ENCODE measurements around the gene OR2B6. TPM values are rescaled to one million over a fixed set of nuclear protein-coding genes. Genes with fewer than 3 reads are reported as not detected.

Gene OR2B6
- total and polyA plus RNA-seq, 2 of the 13 experiments (the other 11 are each of a cell fraction or from before 2014, with no cell fraction given): 1.2 TPM; not detected in 1

DNA sequence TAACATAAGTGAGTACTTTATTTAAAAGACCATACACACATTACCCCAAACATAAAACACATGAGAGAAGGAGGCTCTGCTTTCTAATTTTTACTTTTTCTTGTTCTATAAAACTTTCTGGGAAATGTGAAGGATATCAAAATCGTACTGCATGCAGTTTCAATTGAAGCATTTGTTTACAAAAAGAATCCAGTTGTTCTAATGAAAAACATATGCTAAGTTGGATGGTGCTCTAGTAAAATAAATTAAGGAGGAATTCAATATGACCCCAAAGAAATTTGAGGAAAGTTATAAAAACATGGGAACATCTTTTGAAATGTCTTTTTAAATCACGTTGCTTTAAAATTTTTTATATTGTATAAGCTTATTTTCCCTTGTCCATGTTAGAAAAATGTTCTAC is 37.6 kb downstream of the OR2B6 start:
- Histone ChIP-seq H3K9ac (ENCODE audit: insufficient read depth, low read depth, low read length) (no peak overlapping the region), H3K4me1 (ENCODE audit: insufficient read depth, low read length) (no peaks in the 10 kb centered on the region), H3K27ac (ENCODE audit: extremely low read length, insufficient read depth, low read length) (no peak overlapping the region), H3K36me3 (replicated peaks in 1 of 2; ENCODE audit: control insufficient read depth in 1 of 2, insufficient read depth in 2 of 2, low read length in 2 of 2) (no peaks in the 10 kb centered on the region), H3K27me3 (ENCODE audit: control insufficient read depth in 1 of 2, insufficient read depth in 2 of 2, low read length in 2 of 2) (no peaks in the 10 kb centered on the region), H2AFZ (ENCODE audit: low read length) (no peak overlapping the region), H4K20me1 (ENCODE audit: insufficient read depth, low read length) (no peaks in the 10 kb centered on the region), H3K4me2 (ENCODE audit: low read depth, low read length) (no peak overlapping the region), H3K79me2 (ENCODE audit: insufficient read depth, low read length) (no peaks in the 10 kb centered on the region), H3K9me3 (ENCODE audit: low read length) (no peaks in the 10 kb centered on the region), H3K4me3 (replicated peaks in 1 of 3; ENCODE audit: insufficient read depth in 1 of 3, low read depth in 2 of 3, low read length in 3 of 3) (no peak overlapping the region)
- ChIA-PET CTCF (ENCODE audit: low intra/inter-chr PET ratio, low total read pairs) (no interaction called here), POLR2A (no interaction called here)
- ATAC-seq: no peak
- intact Hi-C loops (cut with micrococcal nuclease; ENCODE audit: unreplicated experiment): no loop called here
- in situ Hi-C loops (cut with HindIII; ENCODE audit: extremely low pct_ligation_motif_present, low pct_unique_long_range_greater_than_20kb): no loop called here
- no peak for TF ChIP-seq POLR2AphosphoS2 (IDR thresholded peaks at IDR 0.05; ENCODE audit: low read depth, low read length)
- TF ChIP-seq SIN3A (IDR thresholded peaks at IDR 0.05; ENCODE audit: borderline replicate concordance, low read depth, low read length): no peak
- TF ChIP-seq NCOR1 (IDR thresholded peaks at IDR 0.05; ENCODE audit: borderline replicate concordance, low read length): no peak
- TF ChIP-seq ZNF235 (CRISPR knock-in tag; IDR thresholded peaks at IDR 0.05; ENCODE audit: borderline replicate concordance): no peak
- TF ChIP-seq HOXA7 (CRISPR knock-in tag; IDR thresholded peaks at IDR 0.05): no peak
- TF ChIP-seq, protein P1, sequence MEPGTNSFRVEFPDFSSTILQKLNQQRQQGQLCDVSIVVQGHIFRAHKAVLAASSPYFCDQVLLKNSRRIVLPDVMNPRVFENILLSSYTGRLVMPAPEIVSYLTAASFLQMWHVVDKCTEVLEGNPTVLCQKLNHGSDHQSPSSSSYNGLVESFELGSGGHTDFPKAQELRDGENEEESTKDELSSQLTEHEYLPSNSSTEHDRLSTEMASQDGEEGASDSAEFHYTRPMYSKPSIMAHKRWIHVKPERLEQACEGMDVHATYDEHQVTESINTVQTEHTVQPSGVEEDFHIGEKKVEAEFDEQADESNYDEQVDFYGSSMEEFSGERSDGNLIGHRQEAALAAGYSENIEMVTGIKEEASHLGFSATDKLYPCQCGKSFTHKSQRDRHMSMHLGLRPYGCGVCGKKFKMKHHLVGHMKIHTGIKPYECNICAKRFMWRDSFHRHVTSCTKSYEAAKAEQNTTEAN (CRISPR knock-in tag; conservative IDR thresholded peaks at IDR 0.05): no peak
- TF ChIP-seq, protein P2, sequence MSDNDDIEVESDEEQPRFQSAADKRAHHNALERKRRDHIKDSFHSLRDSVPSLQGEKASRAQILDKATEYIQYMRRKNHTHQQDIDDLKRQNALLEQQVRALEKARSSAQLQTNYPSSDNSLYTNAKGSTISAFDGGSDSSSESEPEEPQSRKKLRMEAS (IDR thresholded peaks at IDR 0.05): no peak
- TF ChIP-seq ZNF143 (CRISPR knock-in tag; IDR thresholded peaks at IDR 0.05): no peak
- TF ChIP-seq EZH2 (conservative IDR thresholded peaks at IDR 0.05; ENCODE audit: low read depth, low read length): no peak
- no peak for TF ChIP-seq ZBTB1 (CRISPR knock-in tag; IDR thresholded peaks at IDR 0.05; ENCODE audit: borderline replicate concordance)
- TF ChIP-seq CCAR2 (optimal IDR thresholded peaks at IDR 0.05; ENCODE audit: low read depth, low read length): no peak
- TF ChIP-seq, protein P3, sequence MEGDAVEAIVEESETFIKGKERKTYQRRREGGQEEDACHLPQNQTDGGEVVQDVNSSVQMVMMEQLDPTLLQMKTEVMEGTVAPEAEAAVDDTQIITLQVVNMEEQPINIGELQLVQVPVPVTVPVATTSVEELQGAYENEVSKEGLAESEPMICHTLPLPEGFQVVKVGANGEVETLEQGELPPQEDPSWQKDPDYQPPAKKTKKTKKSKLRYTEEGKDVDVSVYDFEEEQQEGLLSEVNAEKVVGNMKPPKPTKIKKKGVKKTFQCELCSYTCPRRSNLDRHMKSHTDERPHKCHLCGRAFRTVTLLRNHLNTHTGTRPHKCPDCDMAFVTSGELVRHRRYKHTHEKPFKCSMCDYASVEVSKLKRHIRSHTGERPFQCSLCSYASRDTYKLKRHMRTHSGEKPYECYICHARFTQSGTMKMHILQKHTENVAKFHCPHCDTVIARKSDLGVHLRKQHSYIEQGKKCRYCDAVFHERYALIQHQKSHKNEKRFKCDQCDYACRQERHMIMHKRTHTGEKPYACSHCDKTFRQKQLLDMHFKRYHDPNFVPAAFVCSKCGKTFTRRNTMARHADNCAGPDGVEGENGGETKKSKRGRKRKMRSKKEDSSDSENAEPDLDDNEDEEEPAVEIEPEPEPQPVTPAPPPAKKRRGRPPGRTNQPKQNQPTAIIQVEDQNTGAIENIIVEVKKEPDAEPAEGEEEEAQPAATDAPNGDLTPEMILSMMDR (CRISPR knock-in tag; IDR thresholded peaks at IDR 0.05): no peak
- TF ChIP-seq ELF4 (CRISPR knock-in tag; IDR thresholded peaks at IDR 0.05; ENCODE audit: borderline replicate concordance): no peak
- no peak for TF ChIP-seq CBX1 (IDR thresholded peaks at IDR 0.05; ENCODE audit: low read depth)
- TF ChIP-seq TOPORS (CRISPR knock-in tag; IDR thresholded peaks at IDR 0.05): no peak
- TF ChIP-seq, protein P4, sequence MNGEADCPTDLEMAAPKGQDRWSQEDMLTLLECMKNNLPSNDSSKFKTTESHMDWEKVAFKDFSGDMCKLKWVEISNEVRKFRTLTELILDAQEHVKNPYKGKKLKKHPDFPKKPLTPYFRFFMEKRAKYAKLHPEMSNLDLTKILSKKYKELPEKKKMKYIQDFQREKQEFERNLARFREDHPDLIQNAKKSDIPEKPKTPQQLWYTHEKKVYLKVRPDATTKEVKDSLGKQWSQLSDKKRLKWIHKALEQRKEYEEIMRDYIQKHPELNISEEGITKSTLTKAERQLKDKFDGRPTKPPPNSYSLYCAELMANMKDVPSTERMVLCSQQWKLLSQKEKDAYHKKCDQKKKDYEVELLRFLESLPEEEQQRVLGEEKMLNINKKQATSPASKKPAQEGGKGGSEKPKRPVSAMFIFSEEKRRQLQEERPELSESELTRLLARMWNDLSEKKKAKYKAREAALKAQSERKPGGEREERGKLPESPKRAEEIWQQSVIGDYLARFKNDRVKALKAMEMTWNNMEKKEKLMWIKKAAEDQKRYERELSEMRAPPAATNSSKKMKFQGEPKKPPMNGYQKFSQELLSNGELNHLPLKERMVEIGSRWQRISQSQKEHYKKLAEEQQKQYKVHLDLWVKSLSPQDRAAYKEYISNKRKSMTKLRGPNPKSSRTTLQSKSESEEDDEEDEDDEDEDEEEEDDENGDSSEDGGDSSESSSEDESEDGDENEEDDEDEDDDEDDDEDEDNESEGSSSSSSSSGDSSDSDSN (CRISPR knock-in tag; IDR thresholded peaks at IDR 0.05): no peak
- TF ChIP-seq, protein P5, sequence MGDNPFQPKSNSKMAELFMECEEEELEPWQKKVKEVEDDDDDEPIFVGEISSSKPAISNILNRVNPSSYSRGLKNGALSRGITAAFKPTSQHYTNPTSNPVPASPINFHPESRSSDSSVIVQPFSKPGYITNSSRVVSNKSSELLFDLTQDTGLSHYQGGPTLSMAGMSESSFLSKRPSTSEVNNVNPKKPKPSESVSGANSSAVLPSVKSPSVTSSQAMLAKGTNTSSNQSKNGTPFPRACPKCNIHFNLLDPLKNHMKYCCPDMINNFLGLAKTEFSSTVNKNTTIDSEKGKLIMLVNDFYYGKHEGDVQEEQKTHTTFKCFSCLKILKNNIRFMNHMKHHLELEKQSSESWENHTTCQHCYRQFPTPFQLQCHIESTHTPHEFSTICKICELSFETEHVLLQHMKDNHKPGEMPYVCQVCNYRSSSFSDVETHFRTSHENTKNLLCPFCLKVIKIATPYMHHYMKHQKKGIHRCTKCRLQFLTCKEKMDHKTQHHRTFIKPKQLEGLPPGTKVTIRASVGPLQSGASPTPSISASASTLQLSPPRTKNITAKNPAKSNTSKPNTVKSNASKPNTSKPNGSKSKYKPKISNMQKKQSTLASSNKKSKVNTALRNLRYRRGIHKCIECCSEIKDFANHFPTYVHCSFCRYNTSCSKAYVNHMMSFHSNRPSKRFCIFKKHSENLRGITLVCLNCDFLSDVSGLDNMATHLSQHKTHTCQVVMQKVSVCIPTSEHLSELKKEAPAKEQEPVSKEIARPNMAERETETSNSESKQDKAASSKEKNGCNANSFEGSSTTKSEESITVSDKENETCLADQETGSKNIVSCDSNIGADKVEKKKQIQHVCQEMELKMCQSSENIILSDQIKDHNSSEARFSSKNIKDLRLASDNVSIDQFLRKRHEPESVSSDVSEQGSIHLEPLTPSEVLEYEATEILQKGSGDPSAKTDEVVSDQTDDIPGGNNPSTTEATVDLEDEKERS (CRISPR knock-in tag; IDR thresholded peaks at IDR 0.05): no peak
- TF ChIP-seq TAF1 (CRISPR knock-in tag; IDR thresholded peaks at IDR 0.05): no peak
- no peak for DNase-seq (ENCODE audit: low spot score)
- no TSS peak for BruUV-seq (replicated peaks)
- 0% methylated on average over 2 of the region's 2 CpGs for WGBS (ENCODE audit: low lambda C conversion rate)
- FAIRE-seq: no peak
